PC-3 (cell line): ENCODE data around the gene TMEM42. TPM values are rescaled to one million over a fixed set of nuclear protein-coding genes. Genes with fewer than 3 reads are reported as not detected.

Experiments
- total RNA-seq: library from RNA; depleted of rRNA; stranded (reverse); fragments of >200 nt; gene quantifications from 2 replicates; pipeline ENCODE4 v1.2.3, GENCODE V29; 2014; rRNA removed

TMEM42 gene
- total RNA-seq, 1 experiment from 2014 or later = 10.2 TPM

Other genes starting within 250 kb of the TMEM42 start
- 9.6 and 10.4 TPM in 2 replicates for gene ZNF197, start 236.9 kb upstream of the TMEM42 start, total RNA-seq
- 12.0 and 12.4 TPM in 2 replicates for gene ZNF35, start 213.2 kb upstream of the TMEM42 start, total RNA-seq
- not detected in 2 replicates for gene ZNF502, start 149.3 kb upstream of the TMEM42 start, total RNA-seq
- not detected in 2 replicates for gene ZNF501, start 132.3 kb upstream of the TMEM42 start, total RNA-seq
- gene KIAA1143, start 100.3 kb upstream of the TMEM42 start, total RNA-seq = 16.5 and 20.4 TPM in 2 replicates
- 19.1 and 31.8 TPM in 2 replicates for gene KIF15, start 100.1 kb upstream of the TMEM42 start, total RNA-seq
- gene TGM4, start 12.7 kb downstream of the TMEM42 start, total RNA-seq = 0.46 and 1.2 TPM in 2 replicates
- gene ZDHHC3, start 114.3 kb downstream of the TMEM42 start, total RNA-seq = 122 and 153 TPM in 2 replicates
- 79.8 and 81.5 TPM in 2 replicates for gene EXOSC7, start 114.3 kb downstream of the TMEM42 start, total RNA-seq
- 1.8 TPM in 1 of 2 replicates, not detected in the other for gene CLEC3B, start 164.4 kb downstream of the TMEM42 start, total RNA-seq